Measurements from ENCODE around the gene OTOL1.
"Not testable (repeated sequence)": the region's sequence is repeated elsewhere in the genome, so short reads cannot be mapped to it uniquely, and the experiment has no call there.

The OTOL1 gene

GRCh38 chr3:161496508-161496907 lies at the start of gene OTOL1:
TSS of gene OTOL1 (plus strand) at chr3:161496808. CDS start at chr3:161496808, 0 bp downstream.
- no peak for DNase-seq (ENCODE audit: extremely low read depth in 1 of 2, low read depth in 1 of 2)

- DNase-seq (ENCODE audit: extremely low read depth in 1 of 2, low read depth in 1 of 2): no peak
Observed at GRCh38 chr3:161449785-161450184, 46.8 kb upstream of the OTOL1 start.

GRCh38 chr3:161452179-161452578 lies 44.4 kb upstream of the OTOL1 start:
- DNase-seq (ENCODE audit: extremely low read depth in 1 of 2, low read depth in 1 of 2): no peak

- no peak for DNase-seq (ENCODE audit: extremely low read depth in 1 of 2, low read depth in 1 of 2)
Observed at GRCh38 chr3:161454615-161455014, 42.0 kb upstream of the OTOL1 start.

GRCh38 chr3:161455962-161456361 lies 40.6 kb upstream of the OTOL1 start:
- no peak for DNase-seq (ENCODE audit: extremely low read depth in 1 of 2, low read depth in 1 of 2)

- DNase-seq (ENCODE audit: extremely low read depth in 1 of 2, low read depth in 1 of 2): no peak
Observed at GRCh38 chr3:161462138-161462537, 34.5 kb upstream of the OTOL1 start.

GRCh38 chr3:161471211-161471610 lies 25.4 kb upstream of the OTOL1 start:
- DNase-seq (ENCODE audit: extremely low read depth in 1 of 2, low read depth in 1 of 2): no peak

- DNase-seq (ENCODE audit: extremely low read depth in 1 of 2, low read depth in 1 of 2): no peak
Observed at GRCh38 chr3:161474139-161474538, 22.5 kb upstream of the OTOL1 start.

- no peak for DNase-seq (ENCODE audit: extremely low read depth in 1 of 2, low read depth in 1 of 2)
Observed at GRCh38 chr3:161474741-161475140, 21.9 kb upstream of the OTOL1 start.

- no peak for DNase-seq (ENCODE audit: extremely low read depth in 1 of 2, low read depth in 1 of 2)
Observed at GRCh38 chr3:161475206-161475605, 21.4 kb upstream of the OTOL1 start.

GRCh38 chr3:161475905-161476304 lies 20.7 kb upstream of the OTOL1 start:
- DNase-seq (ENCODE audit: extremely low read depth in 1 of 2, low read depth in 1 of 2): no peak

GRCh38 chr3:161484226-161484625 lies 12.4 kb upstream of the OTOL1 start:
- no peak for DNase-seq (ENCODE audit: extremely low read depth in 1 of 2, low read depth in 1 of 2)

GRCh38 chr3:161488284-161488683 lies 8.3 kb upstream of the OTOL1 start:
- DNase-seq (ENCODE audit: extremely low read depth in 1 of 2, low read depth in 1 of 2): not testable (repeated sequence)

- no peak for DNase-seq (ENCODE audit: extremely low read depth in 1 of 2, low read depth in 1 of 2)
Observed at GRCh38 chr3:161489395-161489794, 7.2 kb upstream of the OTOL1 start.

GRCh38 chr3:161490845-161491244 lies 5.8 kb upstream of the OTOL1 start:
- not testable (repeated sequence) for DNase-seq (ENCODE audit: extremely low read depth in 1 of 2, low read depth in 1 of 2)

GRCh38 chr3:161498259-161498921 lies 1.8 kb downstream of the OTOL1 start:
- DNase-seq (ENCODE audit: extremely low read depth in 1 of 2, low read depth in 1 of 2): no peak

- DNase-seq (ENCODE audit: extremely low read depth in 1 of 2, low read depth in 1 of 2): no peak
Observed at GRCh38 chr3:161500068-161500796, 3.6 kb downstream of the OTOL1 start.

- DNase-seq (ENCODE audit: extremely low read depth in 1 of 2, low read depth in 1 of 2): no peak
Observed at GRCh38 chr3:161503271-161503670, 6.7 kb downstream of the OTOL1 start.

GRCh38 chr3:161508852-161509477 lies 12.4 kb downstream of the OTOL1 start:
- DNase-seq (ENCODE audit: extremely low read depth in 1 of 2, low read depth in 1 of 2): no peak

GRCh38 chr3:161510510-161511260 lies 14.1 kb downstream of the OTOL1 start:
- no peak for DNase-seq (ENCODE audit: extremely low read depth in 1 of 2, low read depth in 1 of 2)

GRCh38 chr3:161523916-161524315 lies 27.3 kb downstream of the OTOL1 start:
- no peak for DNase-seq (ENCODE audit: extremely low read depth in 1 of 2, low read depth in 1 of 2)

All from activated CD8-positive, alpha-beta memory T cell treated with anti-CD3 and anti-CD28 coated beads for 1 hour (primary cell).